ENCODE data around the gene MACROD2.
"Not testable (repeated sequence)": the region's sequence is repeated elsewhere in the genome, so short reads cannot be mapped to it uniquely, and the experiment has no call there.

MACROD2 gene

DNA sequence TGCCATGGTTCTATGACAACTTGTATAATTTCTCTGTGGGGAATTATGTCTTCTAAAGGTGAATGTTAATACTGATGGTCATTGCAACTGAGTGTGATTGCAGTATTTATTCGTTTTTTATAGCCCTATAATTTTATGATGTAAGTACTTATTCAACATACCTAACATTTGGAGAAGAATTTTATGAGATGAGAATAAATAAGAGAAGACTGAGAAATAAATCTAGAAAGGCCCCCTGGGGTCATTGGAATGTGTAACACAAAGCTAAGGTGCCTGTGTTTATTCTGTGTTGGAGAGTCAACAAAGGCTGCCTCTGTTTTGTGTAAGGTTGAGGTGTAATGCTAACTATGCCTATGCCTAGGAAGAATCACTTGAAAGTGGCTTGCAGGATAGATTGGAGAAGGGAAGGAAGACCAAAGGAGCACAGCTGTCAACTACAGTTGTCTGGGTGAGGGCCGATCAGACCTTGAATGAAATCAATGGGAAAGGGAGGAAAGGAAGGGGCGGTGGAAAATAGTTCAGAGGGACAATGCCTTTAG is 1501.3 kb downstream of the MACROD2 start:
- DNase-seq (ENCODE audit: low read depth, low spot score), result peak; percentile 15

GRCh38 chr20:15498926-15499325 is 1503.6 kb downstream of the MACROD2 start:
- DNase-seq (ENCODE audit: low read depth, low spot score), result no peak

- no peak for DNase-seq (ENCODE audit: low read depth, low spot score)
Measured at GRCh38 chr20:15506311-15506710, 1511.0 kb downstream of the MACROD2 start.

DNA sequence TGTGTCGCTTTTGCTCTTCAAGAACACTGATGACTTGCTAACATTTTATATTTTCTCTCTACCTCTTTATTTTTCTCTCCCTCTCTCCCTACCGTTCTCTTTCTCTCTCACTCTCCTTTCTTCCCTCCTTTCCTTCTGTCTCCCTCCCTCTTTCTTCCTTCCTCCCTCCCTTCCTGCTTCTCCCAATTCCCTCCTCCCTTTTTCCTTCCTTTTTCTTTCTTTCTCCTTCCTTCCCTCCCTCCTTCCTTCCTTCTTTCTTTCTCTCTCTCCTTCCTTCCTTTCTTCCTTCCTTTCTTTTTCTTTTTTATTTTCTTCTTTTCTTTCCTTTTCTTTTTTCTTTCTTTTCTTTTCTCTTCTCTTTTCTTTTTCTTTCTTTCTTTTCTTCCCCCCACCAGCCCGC is 1511.8 kb downstream of the MACROD2 start:
- no peak for DNase-seq (ENCODE audit: low read depth, low spot score)

- no peak for DNase-seq (ENCODE audit: low read depth, low spot score)
Measured at GRCh38 chr20:15511551-15511950, 1516.2 kb downstream of the MACROD2 start.

- DNase-seq (ENCODE audit: low read depth, low spot score), result no peak
Measured at GRCh38 chr20:15512916-15513315, 1517.6 kb downstream of the MACROD2 start.

GRCh38 chr20:15515691-15516090 is 1520.4 kb downstream of the MACROD2 start:
- no peak for DNase-seq (ENCODE audit: low read depth, low spot score)

- no peak for DNase-seq (ENCODE audit: low read depth, low spot score)
Measured at GRCh38 chr20:15520930-15521524, 1525.7 kb downstream of the MACROD2 start.

DNA sequence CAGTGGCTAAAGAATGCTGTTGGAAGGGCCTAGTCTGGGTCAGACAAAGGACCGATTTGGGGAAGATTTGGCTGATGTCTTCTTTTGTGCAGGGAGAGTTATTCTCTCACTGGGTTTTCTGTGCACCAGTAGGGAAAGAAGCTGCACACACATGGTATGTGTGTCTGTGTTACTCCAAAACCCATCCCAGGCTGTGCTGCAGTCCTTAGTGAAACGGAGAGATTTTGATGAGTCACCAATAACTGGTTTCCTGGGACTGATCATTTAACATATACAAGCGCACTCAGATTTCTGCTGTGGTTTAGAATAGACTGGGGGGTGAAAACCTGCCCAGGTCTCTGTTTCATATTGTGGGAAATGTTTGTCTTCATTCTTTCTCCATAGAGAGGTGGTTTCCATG is 1528.1 kb downstream of the MACROD2 start:
- DNase-seq (ENCODE audit: low read depth, low spot score), result no peak

- no peak for DNase-seq (ENCODE audit: low read depth, low spot score)
Measured at GRCh38 chr20:15528391-15529111, 1533.2 kb downstream of the MACROD2 start.

DNA sequence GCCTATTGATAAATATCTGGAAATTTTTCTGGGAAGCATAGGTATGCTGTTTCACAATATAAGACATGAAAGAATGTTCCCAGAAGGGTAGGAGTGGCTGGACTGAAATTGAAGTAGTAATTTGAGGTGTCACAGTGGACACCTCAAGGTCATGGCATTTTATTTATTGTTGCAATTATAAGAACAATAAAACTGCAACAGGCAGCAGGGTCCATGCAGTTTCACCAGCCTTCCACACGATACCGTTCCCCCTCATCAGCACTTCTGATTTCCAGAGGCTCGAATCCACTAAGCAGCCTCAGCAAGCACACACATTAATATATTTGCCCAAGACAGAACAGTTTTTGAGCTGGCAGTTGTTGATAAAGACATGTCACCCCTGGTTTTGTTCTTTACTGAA is 1540.5 kb downstream of the MACROD2 start:
- no peak for DNase-seq (ENCODE audit: low read depth, low spot score)

- DNase-seq (ENCODE audit: low read depth, low spot score), result not testable (repeated sequence)
Measured at GRCh38 chr20:15537200-15537599, 1541.9 kb downstream of the MACROD2 start.

DNA sequence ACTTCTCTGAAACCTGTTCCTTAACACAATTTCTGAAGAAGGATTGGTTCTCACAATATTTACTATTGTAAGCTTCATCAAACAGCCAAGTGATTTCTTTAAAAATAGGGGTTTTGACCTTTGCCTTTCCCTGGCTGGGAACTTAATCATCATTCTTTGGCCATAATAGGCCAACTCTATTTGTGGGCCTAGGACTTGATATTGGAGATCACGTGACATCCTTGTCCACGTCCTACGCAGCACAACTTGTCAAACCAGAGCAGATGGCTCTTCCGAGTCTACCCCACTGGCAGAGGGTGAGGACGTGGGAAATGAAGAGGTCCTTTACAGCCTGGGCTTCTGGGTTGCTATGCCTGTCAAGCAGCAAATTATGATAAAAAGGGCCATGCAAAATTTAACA is 1547.3 kb downstream of the MACROD2 start:
- DNase-seq (ENCODE audit: low read depth, low spot score), result no peak

DNA sequence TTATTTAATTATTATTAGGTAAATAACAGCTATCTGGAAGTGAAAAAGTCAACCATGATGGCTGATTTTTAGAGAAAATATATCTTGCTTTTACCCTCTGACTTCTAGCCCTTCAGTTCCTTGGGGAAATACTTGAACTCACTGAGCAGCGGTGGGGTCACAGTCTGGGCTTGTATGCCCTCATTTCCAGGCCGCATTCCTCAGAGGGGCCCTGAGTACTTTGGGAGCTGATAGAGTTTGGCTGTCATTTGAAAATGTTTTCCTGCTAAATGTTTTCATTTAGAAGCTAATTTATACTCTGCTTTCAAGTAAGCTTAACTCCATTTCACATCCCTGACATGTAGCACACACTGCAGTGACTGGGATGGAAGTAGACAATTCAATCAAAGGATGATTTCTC is 1549.4 kb downstream of the MACROD2 start:
- no peak for DNase-seq (ENCODE audit: low read depth, low spot score)

DNA sequence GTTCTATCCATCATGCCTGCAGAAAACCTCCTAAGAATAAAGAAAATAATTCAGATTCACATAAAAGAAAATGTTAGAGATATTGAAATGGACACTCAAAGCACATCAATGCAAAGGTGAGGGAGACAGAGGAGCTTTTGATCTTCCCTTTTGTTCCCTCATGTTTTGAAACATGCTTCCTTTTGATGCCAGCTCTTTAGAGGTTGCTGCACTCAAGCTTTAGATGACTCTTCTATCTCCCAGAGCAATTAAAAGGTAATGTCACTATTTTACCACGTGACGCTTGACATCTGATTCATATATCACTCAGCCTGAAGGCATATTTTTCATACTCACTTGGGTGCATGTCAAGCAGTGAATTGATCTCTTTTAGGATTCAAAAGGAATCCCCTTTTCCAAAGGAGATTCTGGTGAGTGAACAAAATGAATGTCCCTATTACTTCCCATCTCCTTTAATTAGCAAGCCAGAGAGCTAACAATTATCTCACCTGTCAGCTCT is 1551.3 kb downstream of the MACROD2 start:
- no peak for DNase-seq (ENCODE audit: low read depth, low spot score)

GRCh38 chr20:15547119-15547518 is 1551.8 kb downstream of the MACROD2 start:
- DNase-seq (ENCODE audit: low read depth, low spot score), result no peak

- no peak for DNase-seq (ENCODE audit: low read depth, low spot score)
Measured at GRCh38 chr20:15550116-15550870, 1555.0 kb downstream of the MACROD2 start.

- no peak for DNase-seq (ENCODE audit: low read depth, low spot score)
Measured at GRCh38 chr20:15555913-15556312, 1560.6 kb downstream of the MACROD2 start.

- no peak for DNase-seq (ENCODE audit: low read depth, low spot score)
Measured at GRCh38 chr20:15556869-15557268, 1561.6 kb downstream of the MACROD2 start.

DNA sequence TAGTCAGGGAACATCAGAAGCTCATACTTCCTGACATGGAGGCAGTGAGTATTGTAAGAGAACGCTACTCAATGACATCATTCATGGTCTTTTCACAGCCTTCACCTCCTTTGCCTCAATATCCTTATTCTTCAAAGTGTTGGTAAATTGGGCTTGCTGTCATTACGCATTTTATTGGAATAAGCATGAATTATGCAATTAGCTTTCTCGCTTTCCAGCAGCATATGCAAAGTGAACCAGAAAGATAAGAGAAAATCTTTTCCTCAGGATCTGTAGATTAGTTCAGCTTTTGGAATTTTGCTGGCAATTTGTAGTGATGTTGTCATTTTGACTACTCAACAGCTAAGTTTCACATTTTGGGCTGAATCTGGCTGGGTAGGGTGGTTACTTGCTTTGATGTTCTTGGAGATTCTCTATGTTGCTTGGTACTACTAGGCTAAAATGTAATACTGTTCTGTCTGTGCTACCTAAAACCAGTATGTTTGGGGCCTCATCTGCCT is 1565.8 kb downstream of the MACROD2 start:
- DNase-seq (ENCODE audit: low read depth, low spot score), result no peak

DNA sequence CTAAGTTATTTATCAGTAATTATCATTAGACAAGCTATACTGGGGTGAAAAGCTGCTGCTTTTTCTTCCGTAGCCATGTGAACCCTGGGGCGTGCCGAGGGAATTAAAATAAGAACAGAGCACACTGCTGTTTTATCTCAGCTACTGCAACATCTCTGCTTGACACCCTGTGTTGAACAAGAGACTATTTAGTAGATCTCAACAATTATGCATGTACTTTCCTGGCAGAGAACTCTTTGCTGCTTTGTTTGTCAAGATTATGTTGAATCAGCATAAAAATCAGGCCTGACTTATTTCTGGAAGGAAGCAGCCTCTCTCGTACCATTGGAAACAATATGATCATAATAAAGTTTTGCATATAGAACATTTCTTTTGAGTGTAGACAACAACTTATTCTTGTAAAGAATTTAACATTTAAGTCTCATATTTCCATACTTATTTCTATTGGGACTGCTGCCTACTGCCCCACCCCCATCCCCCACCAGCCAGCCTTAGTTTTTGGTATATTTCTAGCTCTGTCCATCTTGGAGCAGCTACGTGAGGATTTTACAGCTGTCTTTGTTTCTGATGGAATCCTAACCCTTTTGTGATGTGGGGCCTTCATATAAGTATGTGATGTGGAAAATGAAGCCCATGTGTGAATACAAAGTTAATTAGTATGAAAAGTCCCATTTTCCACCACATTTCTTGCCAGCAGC is 1566.5 kb downstream of the MACROD2 start:
- no peak for DNase-seq (ENCODE audit: low read depth, low spot score)

- DNase-seq (ENCODE audit: low read depth, low spot score), result no peak
Measured at GRCh38 chr20:15563836-15564235, 1568.5 kb downstream of the MACROD2 start.
